22Rv1 (cell line): ENCODE data around the gene RP9.

Experiments used
- ZFX ChIP-seq: fragments of 450-650 bp; IDR thresholded peaks from 2 replicates; pipeline ENCODE4 v1.6.1; 2017; ENCODE audit warnings: antibody characterized with exemption, borderline replicate concordance
- TF ChIP-seq, protein P1 (sequence below): fragments of 450-650 bp; IDR thresholded peaks from 2 replicates; pipeline ENCODE4 v1.5.1; 2017; ENCODE audit warnings: mild to moderate bottlenecking

DNA sequence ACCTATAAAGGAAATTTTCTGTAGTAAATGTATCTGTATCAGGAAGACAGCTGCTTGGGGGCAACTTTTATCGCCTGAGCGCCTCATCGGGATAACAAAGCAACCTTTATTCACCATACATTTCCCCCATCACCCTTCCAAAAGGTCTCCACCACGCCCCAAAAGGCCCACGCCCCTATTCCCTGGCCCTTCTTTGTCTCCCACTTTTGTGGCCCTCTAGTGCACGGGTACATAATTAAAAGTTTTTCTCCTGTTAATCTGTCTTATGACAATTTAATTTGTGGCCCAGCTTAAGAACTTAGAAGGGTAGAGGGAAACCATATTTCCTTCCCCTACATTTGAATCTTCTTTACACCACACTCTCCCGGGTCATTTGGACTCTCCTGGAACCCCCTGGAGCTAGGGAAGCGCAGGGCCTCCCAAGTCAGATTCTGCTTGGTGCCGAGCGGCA is 625 bp downstream of the RP9 start:
- TF ChIP-seq, protein P1, sequence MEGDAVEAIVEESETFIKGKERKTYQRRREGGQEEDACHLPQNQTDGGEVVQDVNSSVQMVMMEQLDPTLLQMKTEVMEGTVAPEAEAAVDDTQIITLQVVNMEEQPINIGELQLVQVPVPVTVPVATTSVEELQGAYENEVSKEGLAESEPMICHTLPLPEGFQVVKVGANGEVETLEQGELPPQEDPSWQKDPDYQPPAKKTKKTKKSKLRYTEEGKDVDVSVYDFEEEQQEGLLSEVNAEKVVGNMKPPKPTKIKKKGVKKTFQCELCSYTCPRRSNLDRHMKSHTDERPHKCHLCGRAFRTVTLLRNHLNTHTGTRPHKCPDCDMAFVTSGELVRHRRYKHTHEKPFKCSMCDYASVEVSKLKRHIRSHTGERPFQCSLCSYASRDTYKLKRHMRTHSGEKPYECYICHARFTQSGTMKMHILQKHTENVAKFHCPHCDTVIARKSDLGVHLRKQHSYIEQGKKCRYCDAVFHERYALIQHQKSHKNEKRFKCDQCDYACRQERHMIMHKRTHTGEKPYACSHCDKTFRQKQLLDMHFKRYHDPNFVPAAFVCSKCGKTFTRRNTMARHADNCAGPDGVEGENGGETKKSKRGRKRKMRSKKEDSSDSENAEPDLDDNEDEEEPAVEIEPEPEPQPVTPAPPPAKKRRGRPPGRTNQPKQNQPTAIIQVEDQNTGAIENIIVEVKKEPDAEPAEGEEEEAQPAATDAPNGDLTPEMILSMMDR: no peak
- TF ChIP-seq ZFX: no peak
